ENCODE data around the gene TBC1D21.

GRCh38 chr15:73932381-73933191 lies 59.2 kb downstream of the TBC1D21 start:
- TF ChIP-seq POLR2A (IDR thresholded peaks at IDR 0.05; ENCODE audit: low read depth, low read length) (no peak), POLR2AphosphoS5 (IDR thresholded peaks at IDR 0.05; ENCODE audit: low read depth, low read length) (no peak), TAF1 (IDR thresholded peaks at IDR 0.05; ENCODE audit: low read depth, low read length) (no peak)
